ENCODE measurements around the gene DCTN1.
"Not testable (repeated sequence)": the region's sequence is repeated elsewhere in the genome, so short reads cannot be mapped to it uniquely, and the experiment has no call there.

DCTN1 gene

GRCh38 chr2:74336227-74336626 is 43.9 kb downstream of the DCTN1 start:
- in situ Hi-C loops (cut with HindIII; ENCODE audit: low pct_ligation_motif_present, low pct_unique_long_range_greater_than_20kb, low sequenced_read_pairs); DNase-seq: not testable (repeated sequence)

- in situ Hi-C loops (cut with HindIII; ENCODE audit: low pct_ligation_motif_present, low pct_unique_long_range_greater_than_20kb, low sequenced_read_pairs): no loop called here
Observed at GRCh38 chr2:74334931-74335333, 45.2 kb downstream of the DCTN1 start.

GRCh38 chr2:74333896-74334586 is 46.1 kb downstream of the DCTN1 start:
- no peak for DNase-seq
- in situ Hi-C loops (cut with HindIII; ENCODE audit: low pct_ligation_motif_present, low pct_unique_long_range_greater_than_20kb, low sequenced_read_pairs): no loop called here

More at GRCh38 chr2:74334931-74335333, 45.2 kb downstream of the DCTN1 start:
- peak; percentile 75 for DNase-seq

GRCh38 chr2:74333175-74333574 is 46.9 kb downstream of the DCTN1 start:
- DNase-seq: peak; percentile 56
- in situ Hi-C loops (cut with HindIII; ENCODE audit: low pct_ligation_motif_present, low pct_unique_long_range_greater_than_20kb, low sequenced_read_pairs): no loop called here

- in situ Hi-C loops (cut with HindIII; ENCODE audit: low pct_ligation_motif_present, low pct_unique_long_range_greater_than_20kb, low sequenced_read_pairs): no loop called here
Observed at GRCh38 chr2:74332550-74333174, 47.4 kb downstream of the DCTN1 start.

GRCh38 chr2:74328573-74328972 is 51.5 kb downstream of the DCTN1 start:
- no peak for DNase-seq
- in situ Hi-C loops (cut with HindIII; ENCODE audit: low pct_ligation_motif_present, low pct_unique_long_range_greater_than_20kb, low sequenced_read_pairs): no loop called here

More at GRCh38 chr2:74332550-74333174, 47.4 kb downstream of the DCTN1 start:
- DNase-seq: no peak

GRCh38 chr2:74328074-74328473 is 52.0 kb downstream of the DCTN1 start:
- no peak for DNase-seq

GRCh38 chr2:74327627-74328026 is 52.5 kb downstream of the DCTN1 start:
- no peak for DNase-seq
- in situ Hi-C loops (cut with HindIII; ENCODE audit: low pct_ligation_motif_present, low pct_unique_long_range_greater_than_20kb, low sequenced_read_pairs): no loop called here

More at GRCh38 chr2:74328074-74328473, 52.0 kb downstream of the DCTN1 start:
- in situ Hi-C loops (cut with HindIII; ENCODE audit: low pct_ligation_motif_present, low pct_unique_long_range_greater_than_20kb, low sequenced_read_pairs): no loop called here

GRCh38 chr2:74327199-74327598 is 52.9 kb downstream of the DCTN1 start:
- DNase-seq: no peak
- in situ Hi-C loops (cut with HindIII; ENCODE audit: low pct_ligation_motif_present, low pct_unique_long_range_greater_than_20kb, low sequenced_read_pairs): no loop called here

GRCh38 chr2:74325815-74326214 is 54.3 kb downstream of the DCTN1 start:
- no peak for DNase-seq
- in situ Hi-C loops (cut with HindIII; ENCODE audit: low pct_ligation_motif_present, low pct_unique_long_range_greater_than_20kb, low sequenced_read_pairs): no loop called here

GRCh38 chr2:74321737-74322136 is 58.4 kb downstream of the DCTN1 start:
- in situ Hi-C loops (cut with HindIII; ENCODE audit: low pct_ligation_motif_present, low pct_unique_long_range_greater_than_20kb, low sequenced_read_pairs): no loop called here
- no peak for DNase-seq

GRCh38 chr2:74317701-74318100 is 62.4 kb downstream of the DCTN1 start:
- DNase-seq: no peak
- in situ Hi-C loops (cut with HindIII; ENCODE audit: low pct_ligation_motif_present, low pct_unique_long_range_greater_than_20kb, low sequenced_read_pairs): no loop called here

- no peak for DNase-seq
- in situ Hi-C loops (cut with HindIII; ENCODE audit: low pct_ligation_motif_present, low pct_unique_long_range_greater_than_20kb, low sequenced_read_pairs): no loop called here
Observed at GRCh38 chr2:74316627-74317295, 63.4 kb downstream of the DCTN1 start.

GRCh38 chr2:74314107-74314506 is 66.0 kb downstream of the DCTN1 start:
- in situ Hi-C loops (cut with HindIII; ENCODE audit: low pct_ligation_motif_present, low pct_unique_long_range_greater_than_20kb, low sequenced_read_pairs): no loop called here
- DNase-seq: no peak

GRCh38 chr2:74313497-74313896 is 66.6 kb downstream of the DCTN1 start:
- no peak for DNase-seq
- in situ Hi-C loops (cut with HindIII; ENCODE audit: low pct_ligation_motif_present, low pct_unique_long_range_greater_than_20kb, low sequenced_read_pairs): no loop called here

GRCh38 chr2:74312913-74313312 is 67.2 kb downstream of the DCTN1 start:
- DNase-seq: no peak
- in situ Hi-C loops (cut with HindIII; ENCODE audit: low pct_ligation_motif_present, low pct_unique_long_range_greater_than_20kb, low sequenced_read_pairs): no loop called here
